Ovary (tissue), 3 donors: Measurements from ENCODE around the gene FRMD3.

Source experiments
- CTCF ChIP-seq, 3 donors: fragments of 450-650 bp in 2 of 3; fragments of 200-600 bp in 1 of 3; IDR thresholded peaks; one replicate each; pipeline versions ENCODE4 v1.5.1 to v1.8.0; 2016 to 2022; ENCODE audit warnings: antibody characterized with exemption in 3 of 3, mild to moderate bottlenecking in 1 of 3
- POLR2A ChIP-seq: fragments of 450-650 bp; IDR thresholded peaks from one replicate; pipeline ENCODE4 v1.6.1; 2017; ENCODE audit warnings: antibody characterized with exemption, mild to moderate bottlenecking, moderate library complexity
- donor health status: DM: no; HTN: no; CAD: no.

- TF ChIP-seq POLR2A (no peak), CTCF (IDR thresholded peaks at IDR 0.05) (no peak)
Observed at GRCh38 chr9:83572524-83572923, 34.3 kb upstream of the FRMD3 start.
